ENCODE measurements around the gene KCNK17. TPM values are rescaled to one million over a fixed set of nuclear protein-coding genes. Genes with fewer than 3 reads are reported as not detected.

The KCNK17 gene
- total RNA-seq, 1 donor from 2014 or later = 0.10 TPM

GRCh38 chr6:39335780-39336545 is 21.7 kb upstream of the KCNK17 start:
- DNase-seq = no peak

GRCh38 chr6:39333644-39334438 is 19.6 kb upstream of the KCNK17 start:
- DNase-seq = no peak

GRCh38 chr6:39330476-39330875 is 16.3 kb upstream of the KCNK17 start:
- no peak for DNase-seq

GRCh38 chr6:39330057-39330456 is 15.8 kb upstream of the KCNK17 start:
- no peak for DNase-seq

- no peak for DNase-seq
These were observed 13.8 kb upstream of the KCNK17 start for GRCh38 chr6:39328066-39328465.

GRCh38 chr6:39327507-39327906 is 13.3 kb upstream of the KCNK17 start:
- no peak for DNase-seq

GRCh38 chr6:39322306-39322850 is 8.2 kb upstream of the KCNK17 start, which contains the start of gene KCNK16:
Gene KCNK16, minus strand, starts transcription at chr6:39322702. Its CDS starts 162 bp downstream, at chr6:39322540.
- no peak for DNase-seq

- no peak for DNase-seq
These were observed 7.5 kb upstream of the KCNK17 start for GRCh38 chr6:39321761-39322160.

GRCh38 chr6:39320363-39320984 is 6.3 kb upstream of the KCNK17 start:
- DNase-seq = no peak

GRCh38 chr6:39319621-39320362 is 5.6 kb upstream of the KCNK17 start:
- no peak for DNase-seq

- DNase-seq = no peak
These were observed 3.0 kb upstream of the KCNK17 start for GRCh38 chr6:39317256-39317655.

GRCh38 chr6:39313526-39314272 is 520 bp downstream of the KCNK17 start:
- no peak for DNase-seq

GRCh38 chr6:39312912-39313525 is 1.2 kb downstream of the KCNK17 start:
- DNase-seq = no peak

- DNase-seq = no peak
These were observed 3.7 kb downstream of the KCNK17 start for GRCh38 chr6:39310542-39310941.

GRCh38 chr6:39309942-39310531 is 4.2 kb downstream of the KCNK17 start:
- no peak for DNase-seq

- DNase-seq = no peak
These were observed 6.8 kb downstream of the KCNK17 start for GRCh38 chr6:39307462-39307861.

- no peak for DNase-seq
These were observed 9.3 kb downstream of the KCNK17 start for GRCh38 chr6:39304951-39305350.

- DNase-seq = no peak
These were observed 10.6 kb downstream of the KCNK17 start for GRCh38 chr6:39303425-39304153.

GRCh38 chr6:39302669-39303424 is 11.4 kb downstream of the KCNK17 start:
- DNase-seq = peak; percentile 5
